ENCODE data around the gene CMTM7. TPM values are rescaled to one million over a fixed set of nuclear protein-coding genes. Genes with fewer than 3 reads are reported as not detected.

CMTM7 gene
- total RNA-seq, 2 donors from 2014 or later, result 15.6 to 33.1 TPM

DNA sequence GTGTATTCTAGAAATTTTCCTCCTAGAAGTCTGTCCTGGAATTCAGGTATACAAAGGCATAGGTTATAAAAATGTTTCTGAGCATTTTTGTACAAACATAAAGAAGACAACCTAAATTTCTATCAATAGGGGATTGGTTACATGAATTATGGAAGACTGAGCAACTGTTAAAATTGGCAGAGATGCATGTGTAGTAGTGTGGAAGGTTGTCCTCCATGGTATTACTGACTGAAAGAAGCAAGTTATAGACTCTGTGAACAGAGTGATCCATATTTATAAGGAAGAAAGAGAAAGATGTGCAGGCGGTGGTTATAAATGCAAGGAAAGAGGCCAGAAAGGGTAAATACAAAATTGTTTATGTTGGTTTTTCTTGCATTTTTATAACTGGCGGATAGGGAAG, 38.3 kb upstream of the CMTM7 start:
- no peak for TF ChIP-seq POLR2A (IDR thresholded peaks at IDR 0.05)
- TF ChIP-seq POLR2AphosphoS5 (IDR thresholded peaks at IDR 0.05), result no peak
- TF ChIP-seq, protein P1, sequence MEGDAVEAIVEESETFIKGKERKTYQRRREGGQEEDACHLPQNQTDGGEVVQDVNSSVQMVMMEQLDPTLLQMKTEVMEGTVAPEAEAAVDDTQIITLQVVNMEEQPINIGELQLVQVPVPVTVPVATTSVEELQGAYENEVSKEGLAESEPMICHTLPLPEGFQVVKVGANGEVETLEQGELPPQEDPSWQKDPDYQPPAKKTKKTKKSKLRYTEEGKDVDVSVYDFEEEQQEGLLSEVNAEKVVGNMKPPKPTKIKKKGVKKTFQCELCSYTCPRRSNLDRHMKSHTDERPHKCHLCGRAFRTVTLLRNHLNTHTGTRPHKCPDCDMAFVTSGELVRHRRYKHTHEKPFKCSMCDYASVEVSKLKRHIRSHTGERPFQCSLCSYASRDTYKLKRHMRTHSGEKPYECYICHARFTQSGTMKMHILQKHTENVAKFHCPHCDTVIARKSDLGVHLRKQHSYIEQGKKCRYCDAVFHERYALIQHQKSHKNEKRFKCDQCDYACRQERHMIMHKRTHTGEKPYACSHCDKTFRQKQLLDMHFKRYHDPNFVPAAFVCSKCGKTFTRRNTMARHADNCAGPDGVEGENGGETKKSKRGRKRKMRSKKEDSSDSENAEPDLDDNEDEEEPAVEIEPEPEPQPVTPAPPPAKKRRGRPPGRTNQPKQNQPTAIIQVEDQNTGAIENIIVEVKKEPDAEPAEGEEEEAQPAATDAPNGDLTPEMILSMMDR (IDR thresholded peaks at IDR 0.05), result no peak
- Histone ChIP-seq H3K9me3 (no peaks in the 10 kb centered on the region), H3K4me1 (replicated peaks) (peaks cover 5% of the 10 kb centered on the region), H3K4me3 (no peak overlapping the region), H3K27ac (no peak overlapping the region), H3K27me3 (replicated peaks; ENCODE audit: insufficient read depth) (no peaks in the 10 kb centered on the region), H3K36me3 (no peaks in the 10 kb centered on the region)
- no peak for DNase-seq (ENCODE audit: low spot score)
- WGBS, result 97% methylated on average over 2 of the region's 2 CpGs
- intact Hi-C loops (cut with DNase I), result no loop called here

- Histone ChIP-seq H3K4me1 (replicated peaks) (peaks cover 5% of the 10 kb centered on the region), H3K27me3 (replicated peaks; ENCODE audit: insufficient read depth) (no peaks in the 10 kb centered on the region), H3K36me3 (no peaks in the 10 kb centered on the region), H3K9me3 (no peaks in the 10 kb centered on the region), H3K4me3 (no peak overlapping the region), H3K27ac (no peak overlapping the region)
- no peak for TF ChIP-seq POLR2A (IDR thresholded peaks at IDR 0.05)
- TF ChIP-seq POLR2AphosphoS5 (IDR thresholded peaks at IDR 0.05), result no peak
- intact Hi-C loops (cut with DNase I), result no loop called here
- 17% methylated on average over 8 of the region's 8 CpGs for WGBS
- peak; percentile 11 for DNase-seq (ENCODE audit: low spot score)
These were observed 37.3 kb upstream of the CMTM7 start for GRCh38 chr3:32354362-32354778.

- WGBS, result 86% methylated on average over 8 of the region's 8 CpGs
- H3K4me1 ChIP-seq (replicated peaks), result peaks cover 5% of the 10 kb centered on the region
- no peak for DNase-seq (ENCODE audit: low spot score)
- no peaks in the 10 kb centered on the region for H3K9me3 ChIP-seq
- intact Hi-C loops (cut with DNase I), result no loop called here
- no peak overlapping the region for H3K27ac ChIP-seq
- H3K27me3 ChIP-seq (replicated peaks; ENCODE audit: insufficient read depth), result no peaks in the 10 kb centered on the region
- no peak overlapping the region for H3K4me3 ChIP-seq
- TF ChIP-seq POLR2AphosphoS5 (IDR thresholded peaks at IDR 0.05) (no peak), POLR2A (IDR thresholded peaks at IDR 0.05) (no peak)
- TF ChIP-seq, protein P1 (IDR thresholded peaks at IDR 0.05), result no peak
- no peaks in the 10 kb centered on the region for H3K36me3 ChIP-seq
These were observed 35.8 kb upstream of the CMTM7 start for GRCh38 chr3:32355751-32356291.

GRCh38 chr3:32359766-32360492, 31.7 kb upstream of the CMTM7 start:
- H3K36me3 ChIP-seq, result no peaks in the 10 kb centered on the region
- intact Hi-C loops (cut with DNase I), result no loop called here
- H3K27me3 ChIP-seq (replicated peaks; ENCODE audit: insufficient read depth), result no peaks in the 10 kb centered on the region
- no peak for DNase-seq (ENCODE audit: low spot score)
- no peaks in the 10 kb centered on the region for H3K9me3 ChIP-seq
- TF ChIP-seq, protein P1 (IDR thresholded peaks at IDR 0.05), result no peak
- no peak for TF ChIP-seq POLR2AphosphoS5 (IDR thresholded peaks at IDR 0.05)
- no peak for TF ChIP-seq POLR2A (IDR thresholded peaks at IDR 0.05)
- H3K4me1 ChIP-seq (replicated peaks), result no peaks in the 10 kb centered on the region
- no peak overlapping the region for H3K4me3 ChIP-seq
- WGBS, result 90% methylated on average over 5 of the region's 5 CpGs
- no peak overlapping the region for H3K27ac ChIP-seq

GRCh38 chr3:32360493-32360827, 31.2 kb upstream of the CMTM7 start:
- DNase-seq (ENCODE audit: low spot score), result no peak
- Histone ChIP-seq H3K4me3 (no peak overlapping the region), H3K4me1 (replicated peaks) (no peaks in the 10 kb centered on the region), H3K36me3 (no peaks in the 10 kb centered on the region), H3K9me3 (no peaks in the 10 kb centered on the region), H3K27me3 (replicated peaks; ENCODE audit: insufficient read depth) (no peaks in the 10 kb centered on the region), H3K27ac (no peak overlapping the region)
- 82% methylated on average over 4 of the region's 4 CpGs for WGBS
- TF ChIP-seq POLR2AphosphoS5 (IDR thresholded peaks at IDR 0.05) (no peak), POLR2A (IDR thresholded peaks at IDR 0.05) (no peak)
- TF ChIP-seq, protein P1 (IDR thresholded peaks at IDR 0.05), result no peak
- intact Hi-C loops (cut with DNase I), result no loop called here
